ENCODE measurements around the gene CIART.

- TF ChIP-seq, protein P1, sequence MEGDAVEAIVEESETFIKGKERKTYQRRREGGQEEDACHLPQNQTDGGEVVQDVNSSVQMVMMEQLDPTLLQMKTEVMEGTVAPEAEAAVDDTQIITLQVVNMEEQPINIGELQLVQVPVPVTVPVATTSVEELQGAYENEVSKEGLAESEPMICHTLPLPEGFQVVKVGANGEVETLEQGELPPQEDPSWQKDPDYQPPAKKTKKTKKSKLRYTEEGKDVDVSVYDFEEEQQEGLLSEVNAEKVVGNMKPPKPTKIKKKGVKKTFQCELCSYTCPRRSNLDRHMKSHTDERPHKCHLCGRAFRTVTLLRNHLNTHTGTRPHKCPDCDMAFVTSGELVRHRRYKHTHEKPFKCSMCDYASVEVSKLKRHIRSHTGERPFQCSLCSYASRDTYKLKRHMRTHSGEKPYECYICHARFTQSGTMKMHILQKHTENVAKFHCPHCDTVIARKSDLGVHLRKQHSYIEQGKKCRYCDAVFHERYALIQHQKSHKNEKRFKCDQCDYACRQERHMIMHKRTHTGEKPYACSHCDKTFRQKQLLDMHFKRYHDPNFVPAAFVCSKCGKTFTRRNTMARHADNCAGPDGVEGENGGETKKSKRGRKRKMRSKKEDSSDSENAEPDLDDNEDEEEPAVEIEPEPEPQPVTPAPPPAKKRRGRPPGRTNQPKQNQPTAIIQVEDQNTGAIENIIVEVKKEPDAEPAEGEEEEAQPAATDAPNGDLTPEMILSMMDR (conservative IDR thresholded peaks at IDR 0.05; ENCODE audit: low read depth, low read length), result no peak
- no peak for TF ChIP-seq EZH2phosphoT487 (IDR thresholded peaks at IDR 0.05; ENCODE audit: borderline replicate concordance, low read length)
- no peak for TF ChIP-seq EZH2 (IDR thresholded peaks at IDR 0.05; ENCODE audit: low read length, unreplicated experiment)
These were observed 38.3 kb downstream of the CIART start for GRCh38 chr1:150320667-150320978.
